Measurements from ENCODE around the gene PER2.

Gene PER2

DNA sequence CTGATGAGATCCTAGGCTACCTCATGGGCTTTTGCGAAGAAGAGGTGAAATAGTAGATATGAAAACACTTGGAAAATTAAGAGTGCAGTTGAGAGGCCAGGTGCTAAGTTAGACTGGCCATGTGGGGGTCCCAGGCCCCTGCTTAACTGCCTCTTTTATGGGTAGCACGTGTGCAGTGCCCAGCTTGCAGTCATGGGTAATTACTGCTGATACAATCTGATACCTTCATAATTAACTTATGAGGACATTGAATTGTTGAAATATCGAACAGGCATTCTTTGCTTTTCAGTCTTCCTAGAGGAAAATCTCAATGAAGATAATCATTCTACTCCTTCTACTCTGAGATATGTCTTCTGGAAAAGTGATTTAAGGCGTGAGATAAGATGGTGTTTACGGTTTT is 43.5 kb upstream of the PER2 start:
- no peaks in the 10 kb centered on the region for H3K27me3 ChIP-seq (ENCODE audit: insufficient read depth, poor library complexity, severe bottlenecking)
- no peak overlapping the region for H3K27ac ChIP-seq (replicated peaks)
- H3K4me3 ChIP-seq (replicated peaks; ENCODE audit: insufficient read depth, low read length), result no peak overlapping the region
- no peak for DNase-seq (ENCODE audit: low read depth in 1 of 2, low spot score in 1 of 2)
- TF ChIP-seq POLR2AphosphoS5 (IDR thresholded peaks at IDR 0.05; ENCODE audit: low read depth) (no peak), SPI1 (IDR thresholded peaks at IDR 0.05; ENCODE audit: borderline replicate concordance, low read depth) (no peak), GABPA (IDR thresholded peaks at IDR 0.05; ENCODE audit: low read depth) (no peak)
- TF ChIP-seq, protein P1, sequence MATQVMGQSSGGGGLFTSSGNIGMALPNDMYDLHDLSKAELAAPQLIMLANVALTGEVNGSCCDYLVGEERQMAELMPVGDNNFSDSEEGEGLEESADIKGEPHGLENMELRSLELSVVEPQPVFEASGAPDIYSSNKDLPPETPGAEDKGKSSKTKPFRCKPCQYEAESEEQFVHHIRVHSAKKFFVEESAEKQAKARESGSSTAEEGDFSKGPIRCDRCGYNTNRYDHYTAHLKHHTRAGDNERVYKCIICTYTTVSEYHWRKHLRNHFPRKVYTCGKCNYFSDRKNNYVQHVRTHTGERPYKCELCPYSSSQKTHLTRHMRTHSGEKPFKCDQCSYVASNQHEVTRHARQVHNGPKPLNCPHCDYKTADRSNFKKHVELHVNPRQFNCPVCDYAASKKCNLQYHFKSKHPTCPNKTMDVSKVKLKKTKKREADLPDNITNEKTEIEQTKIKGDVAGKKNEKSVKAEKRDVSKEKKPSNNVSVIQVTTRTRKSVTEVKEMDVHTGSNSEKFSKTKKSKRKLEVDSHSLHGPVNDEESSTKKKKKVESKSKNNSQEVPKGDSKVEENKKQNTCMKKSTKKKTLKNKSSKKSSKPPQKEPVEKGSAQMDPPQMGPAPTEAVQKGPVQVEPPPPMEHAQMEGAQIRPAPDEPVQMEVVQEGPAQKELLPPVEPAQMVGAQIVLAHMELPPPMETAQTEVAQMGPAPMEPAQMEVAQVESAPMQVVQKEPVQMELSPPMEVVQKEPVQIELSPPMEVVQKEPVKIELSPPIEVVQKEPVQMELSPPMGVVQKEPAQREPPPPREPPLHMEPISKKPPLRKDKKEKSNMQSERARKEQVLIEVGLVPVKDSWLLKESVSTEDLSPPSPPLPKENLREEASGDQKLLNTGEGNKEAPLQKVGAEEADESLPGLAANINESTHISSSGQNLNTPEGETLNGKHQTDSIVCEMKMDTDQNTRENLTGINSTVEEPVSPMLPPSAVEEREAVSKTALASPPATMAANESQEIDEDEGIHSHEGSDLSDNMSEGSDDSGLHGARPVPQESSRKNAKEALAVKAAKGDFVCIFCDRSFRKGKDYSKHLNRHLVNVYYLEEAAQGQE (IDR thresholded peaks at IDR 0.05; ENCODE audit: insufficient replicate concordance, low read depth), result no peak
- TF ChIP-seq, protein P2, sequence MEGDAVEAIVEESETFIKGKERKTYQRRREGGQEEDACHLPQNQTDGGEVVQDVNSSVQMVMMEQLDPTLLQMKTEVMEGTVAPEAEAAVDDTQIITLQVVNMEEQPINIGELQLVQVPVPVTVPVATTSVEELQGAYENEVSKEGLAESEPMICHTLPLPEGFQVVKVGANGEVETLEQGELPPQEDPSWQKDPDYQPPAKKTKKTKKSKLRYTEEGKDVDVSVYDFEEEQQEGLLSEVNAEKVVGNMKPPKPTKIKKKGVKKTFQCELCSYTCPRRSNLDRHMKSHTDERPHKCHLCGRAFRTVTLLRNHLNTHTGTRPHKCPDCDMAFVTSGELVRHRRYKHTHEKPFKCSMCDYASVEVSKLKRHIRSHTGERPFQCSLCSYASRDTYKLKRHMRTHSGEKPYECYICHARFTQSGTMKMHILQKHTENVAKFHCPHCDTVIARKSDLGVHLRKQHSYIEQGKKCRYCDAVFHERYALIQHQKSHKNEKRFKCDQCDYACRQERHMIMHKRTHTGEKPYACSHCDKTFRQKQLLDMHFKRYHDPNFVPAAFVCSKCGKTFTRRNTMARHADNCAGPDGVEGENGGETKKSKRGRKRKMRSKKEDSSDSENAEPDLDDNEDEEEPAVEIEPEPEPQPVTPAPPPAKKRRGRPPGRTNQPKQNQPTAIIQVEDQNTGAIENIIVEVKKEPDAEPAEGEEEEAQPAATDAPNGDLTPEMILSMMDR (IDR thresholded peaks at IDR 0.05; ENCODE audit: insufficient read depth, low read length), result no peak

DNA sequence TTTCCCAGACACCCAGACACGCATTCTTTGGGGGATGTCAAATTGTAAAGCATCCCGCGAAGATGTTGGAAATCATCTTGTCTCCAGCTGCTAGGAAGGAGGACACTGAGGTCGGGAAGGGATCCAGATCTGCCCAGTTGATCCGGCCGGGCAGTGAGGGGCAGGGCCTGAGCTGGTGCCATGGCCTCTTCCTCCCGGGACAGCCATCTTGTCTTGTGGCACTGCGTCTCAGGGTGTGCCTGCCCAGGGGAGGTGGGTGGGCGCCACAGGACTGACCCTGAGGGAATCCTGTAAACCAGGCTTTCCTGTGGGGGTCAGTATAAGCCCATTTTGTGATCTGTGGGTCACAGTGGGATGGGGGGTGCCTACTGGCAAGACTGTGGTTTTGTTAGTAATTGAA is 42.0 kb upstream of the PER2 start:
- Histone ChIP-seq H3K4me3 (replicated peaks; ENCODE audit: insufficient read depth, low read length) (no peak overlapping the region), H3K27ac (replicated peaks) (no peak overlapping the region), H3K27me3 (ENCODE audit: insufficient read depth, poor library complexity, severe bottlenecking) (no peaks in the 10 kb centered on the region)
- TF ChIP-seq, protein P1 (IDR thresholded peaks at IDR 0.05; ENCODE audit: insufficient replicate concordance, low read depth), result no peak
- TF ChIP-seq POLR2AphosphoS5 (IDR thresholded peaks at IDR 0.05; ENCODE audit: low read depth), result no peak
- TF ChIP-seq GABPA (IDR thresholded peaks at IDR 0.05; ENCODE audit: low read depth), result no peak
- TF ChIP-seq, protein P2 (IDR thresholded peaks at IDR 0.05; ENCODE audit: insufficient read depth, low read length), result no peak
- TF ChIP-seq SPI1 (IDR thresholded peaks at IDR 0.05; ENCODE audit: borderline replicate concordance, low read depth), result no peak
- DNase-seq (ENCODE audit: low read depth in 1 of 2, low spot score in 1 of 2), result no peak

DNA sequence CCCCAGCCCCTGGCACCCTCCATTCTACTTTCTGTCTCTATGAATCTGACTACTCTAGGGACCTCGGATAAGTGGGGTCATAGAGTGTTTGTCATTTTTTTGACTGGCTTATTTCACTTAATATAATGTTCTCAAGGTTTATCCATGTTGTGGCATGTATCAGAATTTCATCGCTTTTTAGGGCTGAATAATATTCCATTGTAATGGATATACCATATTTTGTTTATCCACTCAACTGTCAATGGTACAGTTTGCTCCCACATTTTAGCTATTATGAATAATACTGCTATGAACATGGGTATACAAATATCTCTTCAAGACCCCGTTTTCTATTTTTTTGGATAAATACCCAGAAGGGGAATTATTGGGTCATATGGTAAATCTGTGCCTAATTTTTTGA is 39.3 kb upstream of the PER2 start:
- Histone ChIP-seq H3K4me3 (replicated peaks; ENCODE audit: insufficient read depth, low read length) (no peak overlapping the region), H3K27ac (replicated peaks) (no peak overlapping the region), H3K27me3 (ENCODE audit: insufficient read depth, poor library complexity, severe bottlenecking) (no peaks in the 10 kb centered on the region)
- TF ChIP-seq, protein P2 (IDR thresholded peaks at IDR 0.05; ENCODE audit: insufficient read depth, low read length), result no peak
- TF ChIP-seq, protein P1 (IDR thresholded peaks at IDR 0.05; ENCODE audit: insufficient replicate concordance, low read depth), result no peak
- TF ChIP-seq POLR2AphosphoS5 (IDR thresholded peaks at IDR 0.05; ENCODE audit: low read depth) (no peak), GABPA (IDR thresholded peaks at IDR 0.05; ENCODE audit: low read depth) (no peak), SPI1 (IDR thresholded peaks at IDR 0.05; ENCODE audit: borderline replicate concordance, low read depth) (no peak)
- no peak for DNase-seq (ENCODE audit: low read depth in 1 of 2, low spot score in 1 of 2)

All from HL-60 (cell line).